Measurements from ENCODE around the gene EPS8.

The EPS8 gene

DNA sequence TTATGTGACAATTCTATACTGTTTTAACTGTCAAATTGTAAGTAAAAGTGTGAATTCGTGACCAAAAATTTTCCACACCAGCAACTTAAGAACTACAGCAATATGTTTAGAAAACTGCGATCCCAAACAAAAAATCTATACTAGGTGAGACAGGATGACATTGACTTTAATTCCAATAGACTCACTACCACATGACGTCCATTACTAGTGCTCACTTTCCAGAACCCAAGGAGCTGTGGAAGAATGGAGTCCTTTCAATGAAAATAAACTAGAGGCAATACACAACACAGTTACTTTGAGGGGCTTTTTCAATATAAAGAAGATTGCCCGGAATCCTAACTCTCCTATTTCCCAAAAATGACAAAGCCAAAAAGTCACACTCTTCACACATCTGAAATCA lies 1.4 kb downstream of the EPS8 start:
- no peaks in the 10 kb centered on the region for H3K9me2 ChIP-seq (replicated peaks; ENCODE audit: low read depth, low read length)
- H4K20me1 ChIP-seq (ENCODE audit: insufficient read depth, low read length, poor library complexity, severe bottlenecking), result no peaks in the 10 kb centered on the region
- H3K4me3 ChIP-seq (ENCODE audit: low read length, poor library complexity, severe bottlenecking), result no peak overlapping the region
- H3K36me3 ChIP-seq (ENCODE audit: insufficient read depth, low read length), result no peaks in the 10 kb centered on the region
- H3K9me3 ChIP-seq (ENCODE audit: insufficient read depth, low read depth, low read length), result no peaks in the 10 kb centered on the region
- H3F3A ChIP-seq (ENCODE audit: low read depth), result no peaks in the 10 kb centered on the region
- TF ChIP-seq EZH2phosphoT487 (IDR thresholded peaks at IDR 0.05; ENCODE audit: borderline replicate concordance), result no peak
- TF ChIP-seq, protein P1, sequence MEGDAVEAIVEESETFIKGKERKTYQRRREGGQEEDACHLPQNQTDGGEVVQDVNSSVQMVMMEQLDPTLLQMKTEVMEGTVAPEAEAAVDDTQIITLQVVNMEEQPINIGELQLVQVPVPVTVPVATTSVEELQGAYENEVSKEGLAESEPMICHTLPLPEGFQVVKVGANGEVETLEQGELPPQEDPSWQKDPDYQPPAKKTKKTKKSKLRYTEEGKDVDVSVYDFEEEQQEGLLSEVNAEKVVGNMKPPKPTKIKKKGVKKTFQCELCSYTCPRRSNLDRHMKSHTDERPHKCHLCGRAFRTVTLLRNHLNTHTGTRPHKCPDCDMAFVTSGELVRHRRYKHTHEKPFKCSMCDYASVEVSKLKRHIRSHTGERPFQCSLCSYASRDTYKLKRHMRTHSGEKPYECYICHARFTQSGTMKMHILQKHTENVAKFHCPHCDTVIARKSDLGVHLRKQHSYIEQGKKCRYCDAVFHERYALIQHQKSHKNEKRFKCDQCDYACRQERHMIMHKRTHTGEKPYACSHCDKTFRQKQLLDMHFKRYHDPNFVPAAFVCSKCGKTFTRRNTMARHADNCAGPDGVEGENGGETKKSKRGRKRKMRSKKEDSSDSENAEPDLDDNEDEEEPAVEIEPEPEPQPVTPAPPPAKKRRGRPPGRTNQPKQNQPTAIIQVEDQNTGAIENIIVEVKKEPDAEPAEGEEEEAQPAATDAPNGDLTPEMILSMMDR (conservative IDR thresholded peaks at IDR 0.05; ENCODE audit: low read length), result no peak
- H3K9ac ChIP-seq (ENCODE audit: low read depth, low read length, poor library complexity, severe bottlenecking), result no peak overlapping the region
- no peaks in the 10 kb centered on the region for H3K4me1 ChIP-seq (ENCODE audit: insufficient read depth, low read length, poor library complexity, severe bottlenecking)
- no peak overlapping the region for H2AFZ ChIP-seq (ENCODE audit: low read length)
- H3K79me2 ChIP-seq (ENCODE audit: insufficient read depth, low read length), result no peaks in the 10 kb centered on the region
- H3K27me3 ChIP-seq (ENCODE audit: insufficient read depth, low read length, poor library complexity, severe bottlenecking), result no peaks in the 10 kb centered on the region
- no peak overlapping the region for H3K4me2 ChIP-seq (ENCODE audit: low read depth, low read length, poor library complexity, severe bottlenecking)

DNA sequence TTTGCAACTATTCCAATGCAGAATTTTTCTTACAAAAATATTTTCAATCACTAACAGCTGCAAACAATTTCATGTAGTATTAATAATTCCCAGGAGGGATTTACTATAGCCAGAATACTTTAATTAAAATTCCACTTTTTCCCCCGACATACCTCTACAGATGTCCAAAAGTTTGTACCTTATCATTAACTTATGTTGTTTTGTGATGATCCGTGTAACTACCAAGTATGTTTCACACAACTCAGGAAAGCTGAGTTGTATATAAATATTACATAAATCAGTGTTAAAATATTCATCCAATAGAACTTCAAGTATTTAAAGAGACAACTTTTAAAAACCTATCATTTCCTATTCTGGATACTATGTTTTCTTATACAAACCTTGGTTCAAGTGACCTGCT lies 2.4 kb downstream of the EPS8 start:
- no peaks in the 10 kb centered on the region for H3K4me1 ChIP-seq (ENCODE audit: insufficient read depth, low read length, poor library complexity, severe bottlenecking)
- no peaks in the 10 kb centered on the region for H3K9me2 ChIP-seq (replicated peaks; ENCODE audit: low read depth, low read length)
- no peaks in the 10 kb centered on the region for H3K36me3 ChIP-seq (ENCODE audit: insufficient read depth, low read length)
- no peak overlapping the region for H3K4me3 ChIP-seq (ENCODE audit: low read length, poor library complexity, severe bottlenecking)
- no peaks in the 10 kb centered on the region for H3K27me3 ChIP-seq (ENCODE audit: insufficient read depth, low read length, poor library complexity, severe bottlenecking)
- no peak overlapping the region for H3K9ac ChIP-seq (ENCODE audit: low read depth, low read length, poor library complexity, severe bottlenecking)
- H3K4me2 ChIP-seq (ENCODE audit: low read depth, low read length, poor library complexity, severe bottlenecking), result no peak overlapping the region
- H2AFZ ChIP-seq (ENCODE audit: low read length), result no peak overlapping the region
- TF ChIP-seq, protein P1 (conservative IDR thresholded peaks at IDR 0.05; ENCODE audit: low read length), result no peak
- no peak for TF ChIP-seq EZH2phosphoT487 (IDR thresholded peaks at IDR 0.05; ENCODE audit: borderline replicate concordance)
- H3F3A ChIP-seq (ENCODE audit: low read depth), result no peaks in the 10 kb centered on the region
- no peaks in the 10 kb centered on the region for H4K20me1 ChIP-seq (ENCODE audit: insufficient read depth, low read length, poor library complexity, severe bottlenecking)
- no peaks in the 10 kb centered on the region for H3K79me2 ChIP-seq (ENCODE audit: insufficient read depth, low read length)
- H3K9me3 ChIP-seq (ENCODE audit: insufficient read depth, low read depth, low read length), result no peaks in the 10 kb centered on the region

DNA sequence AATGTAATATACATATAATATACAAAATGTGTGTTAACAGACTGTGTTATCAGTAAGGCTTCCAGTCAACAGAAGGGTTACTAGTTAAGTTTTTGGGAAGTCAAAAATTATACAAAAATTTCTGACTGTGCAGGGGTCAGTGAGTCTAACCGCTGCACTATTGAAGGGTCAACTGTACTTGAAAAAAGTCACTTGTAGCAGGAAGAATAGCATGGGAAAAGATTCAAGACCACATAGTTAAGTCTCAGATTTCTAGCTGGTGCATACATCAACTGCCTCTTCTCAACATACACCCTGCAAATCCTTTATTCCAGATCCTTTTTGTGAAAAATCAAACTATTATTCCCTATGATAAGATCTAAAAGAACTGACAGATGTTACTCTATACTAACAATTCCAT lies 5.9 kb downstream of the EPS8 start:
- H3K9me2 ChIP-seq (replicated peaks; ENCODE audit: low read depth, low read length), result no peaks in the 10 kb centered on the region
- H4K20me1 ChIP-seq (ENCODE audit: insufficient read depth, low read length, poor library complexity, severe bottlenecking), result no peaks in the 10 kb centered on the region
- H3K4me2 ChIP-seq (ENCODE audit: low read depth, low read length, poor library complexity, severe bottlenecking), result no peak overlapping the region
- no peaks in the 10 kb centered on the region for H3K9me3 ChIP-seq (ENCODE audit: insufficient read depth, low read depth, low read length)
- H3K4me1 ChIP-seq (ENCODE audit: insufficient read depth, low read length, poor library complexity, severe bottlenecking), result no peaks in the 10 kb centered on the region
- H3K79me2 ChIP-seq (ENCODE audit: insufficient read depth, low read length), result no peaks in the 10 kb centered on the region
- H3K4me3 ChIP-seq (ENCODE audit: low read length, poor library complexity, severe bottlenecking), result no peak overlapping the region
- TF ChIP-seq, protein P1 (conservative IDR thresholded peaks at IDR 0.05; ENCODE audit: low read length), result no peak
- no peak for TF ChIP-seq EZH2phosphoT487 (IDR thresholded peaks at IDR 0.05; ENCODE audit: borderline replicate concordance)
- H3K9ac ChIP-seq (ENCODE audit: low read depth, low read length, poor library complexity, severe bottlenecking), result no peak overlapping the region
- no peaks in the 10 kb centered on the region for H3K36me3 ChIP-seq (ENCODE audit: insufficient read depth, low read length)
- no peaks in the 10 kb centered on the region for H3F3A ChIP-seq (ENCODE audit: low read depth)
- H3K27me3 ChIP-seq (ENCODE audit: insufficient read depth, low read length, poor library complexity, severe bottlenecking), result no peaks in the 10 kb centered on the region
- H2AFZ ChIP-seq (ENCODE audit: low read length), result no peak overlapping the region
